HepG2 (cell line): Measurements from ENCODE around the gene TTLL10. TPM values are rescaled to one million over a fixed set of nuclear protein-coding genes. Genes with fewer than 3 reads are reported as not detected.
A peak's percentile ranks its signal among the peaks of the same experiment; 100 is the strongest.

Experiments used
- AHDC1 ChIP-seq: sonication (generic); formaldehyde crosslinking; IDR thresholded peaks from 2 replicates; pipeline ENCODE4 v1.5.1; 2020; ENCODE audit warnings: mild to moderate bottlenecking, missing genetic modification reagents, borderline replicate concordance
- FOSL2 ChIP-seq: sonication (generic); formaldehyde crosslinking; IDR thresholded peaks from 2 replicates; pipeline ENCODE4 v1.4.0; 2020; ENCODE audit warnings: missing genetic modification reagents
- GABPB1 ChIP-seq: IDR thresholded peaks from 2 replicates; pipeline ENCODE4 v1.6.1; 2016; ENCODE audit warnings: mild to moderate bottlenecking, missing genetic modification reagents, moderate library complexity, missing compliant biosample characterization
- GMEB2 ChIP-seq: IDR thresholded peaks from 2 replicates; pipeline ENCODE4 v1.6.1; 2016; ENCODE audit warnings: missing biosample characterization, missing genetic modification reagents, low read depth
- HMGA1 ChIP-seq: sonication (generic); formaldehyde crosslinking; conservative IDR thresholded peaks from 2 replicates; pipeline ENCODE4 v1.4.0; 2020; ENCODE audit warnings: missing genetic modification reagents
- MBNL3 ChIP-seq: fragments of 250-450 bp; sonication (Bioruptor Pico); conservative IDR thresholded peaks from 2 replicates; pipeline ENCODE4 v1.8.0; 2022; ENCODE audit warnings: mild to moderate bottlenecking, inconsistent platforms
- PAF1 ChIP-seq: IDR thresholded peaks from 2 replicates; pipeline ENCODE4 v1.6.1; 2016; ENCODE audit warnings: missing genetic modification reagents, missing compliant biosample characterization
- PBX2 ChIP-seq: IDR thresholded peaks from 2 replicates; pipeline ENCODE4 v1.6.1; 2016; ENCODE audit warnings: control low read depth
- PHF20 ChIP-seq: sonication (generic); formaldehyde crosslinking; IDR thresholded peaks from 2 replicates; pipeline ENCODE4 v1.5.0; 2020; ENCODE audit warnings: mild to moderate bottlenecking, missing genetic modification reagents
- RAD51 ChIP-seq: fragments of 450-650 bp; IDR thresholded peaks from 2 replicates; pipeline ENCODE4 v1.6.1; 2016; ENCODE audit warnings: borderline replicate concordance
- RBM22 ChIP-seq: fragments of 200-400 bp; formaldehyde crosslinking; optimal IDR thresholded peaks from 2 replicates; pipeline ENCODE3; 2017; ENCODE audit warnings: mild to moderate bottlenecking, low read length, moderate library complexity
- RXRB ChIP-seq: IDR thresholded peaks from 2 replicates; pipeline ENCODE4 v1.6.1; 2016; ENCODE audit warnings: borderline replicate concordance, missing genetic modification reagents, missing compliant biosample characterization
- TFAP4 ChIP-seq: sonication (generic); IDR thresholded peaks from 2 replicates; pipeline ENCODE4 v1.6.1; 2016; ENCODE audit warnings: low read depth, borderline replicate concordance
- ZNF138 ChIP-seq: sonication (generic); formaldehyde crosslinking; IDR thresholded peaks from 2 replicates; pipeline ENCODE4 v1.5.0; 2020; ENCODE audit warnings: mild to moderate bottlenecking, low read depth, missing genetic modification reagents
- ZNF639 ChIP-seq: conservative IDR thresholded peaks from 2 replicates; pipeline ENCODE4 v1.6.1; 2018; ENCODE audit warnings: missing genetic modification reagents
- ZNF7 ChIP-seq: IDR thresholded peaks from 2 replicates; pipeline ENCODE4 v1.6.1; 2016; ENCODE audit warnings: missing biosample characterization, missing genetic modification reagents
- polyA plus RNA-seq, 8 experiments: library from polyadenylated mRNA; depleted of rRNA in 3 of 8; stranded (reverse) in 7 of 8; unstranded in 1 of 8; fragments of >200 nt; fragmentation: Illumina TruSeq in 4 of 8; extraction: Trizol in 4 of 8; gene quantifications; 2 replicates each; pipeline versions ENCODE4 v1.2.1 to v1.2.3, GENCODE V29; 2011 to 2016; ENCODE audit warnings: low read depth in 4 of 8, missing spikeins in 1 of 8, mixed read lengths in 1 of 8; ENCODE audit not compliant: insufficient read depth in 1 of 8
- total RNA-seq, 5 experiments: library from RNA; depleted of rRNA; stranded (reverse); fragments of >200 nt; fragmentation: Illumina TruSeq; extraction: Trizol; gene quantifications; 2 replicates each; pipeline ENCODE4 v1.2.3, GENCODE V29; 2016; ENCODE audit warnings: low read depth in 1 of 5
- TF ChIP-seq, protein P1 (sequence below): sonication (generic); formaldehyde crosslinking; IDR thresholded peaks from 2 replicates; pipeline ENCODE4 v1.5.0; 2020; ENCODE audit warnings: missing genetic modification reagents

The TTLL10 gene
- total and polyA plus RNA-seq, 2 of the 13 experiments (the other 11 are each of a cell fraction or from before 2014, with no cell fraction given), result not detected

DNA sequence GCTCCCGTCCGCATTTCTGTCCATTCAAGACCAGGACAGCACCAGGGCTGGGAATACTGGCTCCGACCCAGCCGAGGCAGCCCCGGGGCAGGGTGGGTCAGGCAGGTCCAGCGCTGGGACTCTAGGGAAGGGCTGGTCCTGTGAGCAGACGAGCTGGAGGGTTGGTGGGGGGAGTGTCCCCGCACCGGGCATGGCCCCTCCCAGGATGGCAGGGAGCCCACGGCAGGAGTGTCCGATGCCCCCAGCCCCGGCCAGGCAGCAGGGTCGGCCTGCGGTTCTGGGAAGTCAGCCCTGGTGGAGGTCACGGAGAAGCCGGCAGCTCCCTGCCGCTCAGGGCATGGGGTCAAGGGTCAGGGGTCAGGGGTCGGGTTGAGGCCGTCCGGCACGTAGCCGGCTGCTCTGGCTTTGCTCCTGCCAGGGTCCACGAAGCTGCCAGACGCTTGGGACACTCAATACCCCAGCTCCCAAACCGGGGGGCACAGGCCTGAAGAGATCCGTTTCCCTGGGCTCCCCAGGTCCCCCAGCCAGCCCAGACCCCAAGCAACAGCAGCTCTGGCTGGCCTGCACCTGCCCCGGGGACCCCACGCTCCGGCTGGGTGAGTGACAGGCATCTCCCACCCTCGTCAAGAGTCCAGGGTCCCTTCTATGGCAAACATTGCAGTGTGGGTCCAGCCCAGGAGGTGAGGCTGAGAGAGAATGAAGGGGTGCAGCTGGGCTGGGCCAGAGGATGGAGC, 66.1 kb downstream of the TTLL10 start (continued):
- TF ChIP-seq, protein P1, sequence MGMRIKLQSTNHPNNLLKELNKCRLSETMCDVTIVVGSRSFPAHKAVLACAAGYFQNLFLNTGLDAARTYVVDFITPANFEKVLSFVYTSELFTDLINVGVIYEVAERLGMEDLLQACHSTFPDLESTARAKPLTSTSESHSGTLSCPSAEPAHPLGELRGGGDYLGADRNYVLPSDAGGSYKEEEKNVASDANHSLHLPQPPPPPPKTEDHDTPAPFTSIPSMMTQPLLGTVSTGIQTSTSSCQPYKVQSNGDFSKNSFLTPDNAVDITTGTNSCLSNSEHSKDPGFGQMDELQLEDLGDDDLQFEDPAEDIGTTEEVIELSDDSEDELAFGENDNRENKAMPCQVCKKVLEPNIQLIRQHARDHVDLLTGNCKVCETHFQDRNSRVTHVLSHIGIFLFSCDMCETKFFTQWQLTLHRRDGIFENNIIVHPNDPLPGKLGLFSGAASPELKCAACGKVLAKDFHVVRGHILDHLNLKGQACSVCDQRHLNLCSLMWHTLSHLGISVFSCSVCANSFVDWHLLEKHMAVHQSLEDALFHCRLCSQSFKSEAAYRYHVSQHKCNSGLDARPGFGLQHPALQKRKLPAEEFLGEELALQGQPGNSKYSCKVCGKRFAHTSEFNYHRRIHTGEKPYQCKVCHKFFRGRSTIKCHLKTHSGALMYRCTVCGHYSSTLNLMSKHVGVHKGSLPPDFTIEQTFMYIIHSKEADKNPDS, result no peak
- no peak for TF ChIP-seq ZNF7
- TF ChIP-seq RAD51, result no peak
- no peak for TF ChIP-seq AHDC1 (CRISPR knock-in tag)
- no peak for TF ChIP-seq GMEB2 (CRISPR knock-in tag)
- TF ChIP-seq PAF1, result no peak
- peak; percentile 34; the same call in 1 of the 2 replicates for TF ChIP-seq PHF20 (CRISPR knock-in tag)
- TF ChIP-seq PBX2 (CRISPR knock-in tag), result peak; percentile 78
- TF ChIP-seq GABPB1, result peak; percentile 66; the same call in 1 of the 2 replicates
- TF ChIP-seq ZNF639 (CRISPR knock-in tag), result no peak
- TF ChIP-seq FOSL2, result no peak
- TF ChIP-seq MBNL3, result no peak
- TF ChIP-seq RXRB, result peak; percentile 77; the same call in 1 of the 2 replicates
- TF ChIP-seq RBM22, result no peak
- TF ChIP-seq HMGA1, result no peak
- no peak for TF ChIP-seq ZNF138
- TF ChIP-seq TFAP4, result peak; percentile 68; the same call in 1 of the 2 replicates
